ENCODE measurements around the gene GALNT2. TPM values are rescaled to one million over a fixed set of nuclear protein-coding genes. Genes with fewer than 3 reads are reported as not detected.

Gene GALNT2
- total and polyA plus RNA-seq, 2 experiments from 2014 or later, result 96.7 to 143 TPM

DNA sequence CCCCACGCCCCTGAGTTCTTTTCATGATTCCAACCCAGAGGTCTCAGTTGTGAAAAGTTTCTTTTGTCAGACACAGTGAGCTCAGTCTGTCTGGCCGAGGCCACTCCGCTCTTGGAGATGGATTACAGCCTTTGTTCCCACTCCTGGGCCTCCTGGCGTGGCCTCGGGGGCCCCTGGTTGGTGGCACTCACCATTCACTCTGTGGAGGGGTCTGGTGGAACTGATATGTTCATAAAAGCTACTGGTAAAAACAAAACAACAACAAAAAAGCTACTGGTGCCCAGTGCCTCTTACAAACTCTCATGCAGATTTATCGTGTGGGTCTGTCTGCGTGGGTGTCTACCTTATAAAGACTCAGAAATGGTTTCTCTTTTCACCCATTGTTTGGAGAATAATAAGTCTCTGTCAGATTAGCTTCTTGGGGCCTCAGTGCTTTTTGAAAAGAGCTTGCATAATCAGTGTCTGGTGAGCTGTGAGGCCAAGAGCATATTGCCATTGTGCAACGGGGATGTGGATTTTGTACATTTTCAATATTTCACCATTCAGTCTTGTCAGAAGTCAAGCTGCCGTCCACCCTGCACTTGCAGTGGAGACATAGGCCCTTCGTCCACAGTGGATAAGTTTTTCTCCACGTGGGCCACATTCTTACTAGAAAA, 86.7 kb downstream of the GALNT2 start:
- no peaks in the 10 kb centered on the region for H3K36me3 ChIP-seq (replicated peaks; ENCODE audit: insufficient read depth, low read depth)
- peaks cover 5% of the 10 kb centered on the region for H4K20me1 ChIP-seq (ENCODE audit: insufficient read depth, poor library complexity, severe bottlenecking)
- peak overlapping the region; percentile 87 for H3K27ac ChIP-seq
- TF ChIP-seq EZH2 (IDR thresholded peaks at IDR 0.05; ENCODE audit: borderline replicate concordance) (no peak), EZH2phosphoT487 (IDR thresholded peaks at IDR 0.05; ENCODE audit: low read depth, severe bottlenecking, unreplicated experiment) (no peak)
- TF ChIP-seq, protein P1, sequence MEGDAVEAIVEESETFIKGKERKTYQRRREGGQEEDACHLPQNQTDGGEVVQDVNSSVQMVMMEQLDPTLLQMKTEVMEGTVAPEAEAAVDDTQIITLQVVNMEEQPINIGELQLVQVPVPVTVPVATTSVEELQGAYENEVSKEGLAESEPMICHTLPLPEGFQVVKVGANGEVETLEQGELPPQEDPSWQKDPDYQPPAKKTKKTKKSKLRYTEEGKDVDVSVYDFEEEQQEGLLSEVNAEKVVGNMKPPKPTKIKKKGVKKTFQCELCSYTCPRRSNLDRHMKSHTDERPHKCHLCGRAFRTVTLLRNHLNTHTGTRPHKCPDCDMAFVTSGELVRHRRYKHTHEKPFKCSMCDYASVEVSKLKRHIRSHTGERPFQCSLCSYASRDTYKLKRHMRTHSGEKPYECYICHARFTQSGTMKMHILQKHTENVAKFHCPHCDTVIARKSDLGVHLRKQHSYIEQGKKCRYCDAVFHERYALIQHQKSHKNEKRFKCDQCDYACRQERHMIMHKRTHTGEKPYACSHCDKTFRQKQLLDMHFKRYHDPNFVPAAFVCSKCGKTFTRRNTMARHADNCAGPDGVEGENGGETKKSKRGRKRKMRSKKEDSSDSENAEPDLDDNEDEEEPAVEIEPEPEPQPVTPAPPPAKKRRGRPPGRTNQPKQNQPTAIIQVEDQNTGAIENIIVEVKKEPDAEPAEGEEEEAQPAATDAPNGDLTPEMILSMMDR (IDR thresholded peaks at IDR 0.05; ENCODE audit: poor library complexity), result no peak
- H3K9me2 ChIP-seq (replicated peaks; ENCODE audit: insufficient read depth), result no peaks in the 10 kb centered on the region
- H3K4me2 ChIP-seq, result peak overlapping the region; percentile 61
- 67% methylated on average over 11 of the region's 11 CpGs for WGBS (ENCODE audit: low lambda C conversion rate, missing lambda C conversion rate)
- DNase-seq (ENCODE audit: low spot score), result peak; percentile 41
- H3K79me2 ChIP-seq, result peaks cover 83% of the 10 kb centered on the region
- H3K27me3 ChIP-seq, result no peaks in the 10 kb centered on the region
- no peak overlapping the region for H2AFZ ChIP-seq
- peaks cover 31% of the 10 kb centered on the region for H3K4me1 ChIP-seq (ENCODE audit: insufficient read depth)
- no peak overlapping the region for H3K4me3 ChIP-seq
- no peaks in the 10 kb centered on the region for H3K9me3 ChIP-seq (ENCODE audit: low read depth)

DNA sequence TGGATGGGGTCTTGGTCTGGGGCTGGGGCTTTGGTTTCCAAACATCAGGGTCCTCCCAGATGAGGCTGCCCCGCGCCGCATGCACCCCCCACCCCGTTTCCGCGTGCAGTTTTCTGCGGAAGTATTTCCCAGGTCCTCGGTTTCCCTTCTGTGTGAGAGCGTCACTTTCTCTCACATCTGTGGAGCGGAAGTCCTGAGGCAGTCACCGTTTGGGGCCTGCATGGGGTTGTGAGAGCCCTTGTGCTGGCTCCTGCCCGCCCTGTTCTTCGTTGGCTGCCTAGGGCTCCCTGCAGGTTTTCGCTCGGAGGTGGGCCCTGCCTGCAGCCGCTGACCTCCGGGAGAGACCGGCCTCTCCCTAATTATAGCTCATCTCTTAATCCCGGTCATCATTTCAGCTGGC, 88.0 kb downstream of the GALNT2 start:
- H3K4me2 ChIP-seq, result no peak overlapping the region
- no peaks in the 10 kb centered on the region for H4K20me1 ChIP-seq (ENCODE audit: insufficient read depth, poor library complexity, severe bottlenecking)
- H3K4me1 ChIP-seq (ENCODE audit: insufficient read depth), result peaks cover 44% of the 10 kb centered on the region
- 85% methylated on average over 19 of the region's 19 CpGs for WGBS (ENCODE audit: low lambda C conversion rate, missing lambda C conversion rate)
- H3K9me3 ChIP-seq (ENCODE audit: low read depth), result no peaks in the 10 kb centered on the region
- no peak for TF ChIP-seq EZH2 (IDR thresholded peaks at IDR 0.05; ENCODE audit: borderline replicate concordance)
- TF ChIP-seq, protein P1 (IDR thresholded peaks at IDR 0.05; ENCODE audit: poor library complexity), result no peak
- no peak for TF ChIP-seq EZH2phosphoT487 (IDR thresholded peaks at IDR 0.05; ENCODE audit: low read depth, severe bottlenecking, unreplicated experiment)
- H3K27ac ChIP-seq, result no peak overlapping the region
- H3K36me3 ChIP-seq (replicated peaks; ENCODE audit: insufficient read depth, low read depth), result no peaks in the 10 kb centered on the region
- no peak overlapping the region for H2AFZ ChIP-seq
- no peak overlapping the region for H3K4me3 ChIP-seq
- no peak for DNase-seq (ENCODE audit: low spot score)
- no peaks in the 10 kb centered on the region for H3K9me2 ChIP-seq (replicated peaks; ENCODE audit: insufficient read depth)
- no peaks in the 10 kb centered on the region for H3K27me3 ChIP-seq
- H3K79me2 ChIP-seq, result peaks cover 76% of the 10 kb centered on the region

DNA sequence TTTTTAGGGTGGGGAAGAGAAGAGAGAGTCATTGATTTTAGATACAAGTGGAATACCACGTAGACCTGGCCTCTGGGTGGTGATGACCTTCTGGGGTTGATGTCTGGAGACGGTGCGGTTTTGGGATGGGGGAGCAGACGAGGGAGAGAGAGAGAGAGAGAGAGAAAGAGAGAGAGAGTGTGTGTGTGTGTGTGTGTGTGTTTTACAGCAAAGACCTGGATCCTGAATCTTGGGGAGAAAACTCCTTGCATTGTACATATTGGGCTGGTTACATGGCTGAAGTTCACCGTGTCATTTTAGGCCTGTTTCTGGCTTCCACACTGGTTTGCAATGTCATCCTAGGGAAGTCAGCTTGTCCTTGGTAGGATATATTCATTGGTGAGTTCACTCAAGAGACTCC, 89.0 kb downstream of the GALNT2 start:
- no peaks in the 10 kb centered on the region for H3K9me3 ChIP-seq (ENCODE audit: low read depth)
- H3K4me2 ChIP-seq, result no peak overlapping the region
- peaks cover 78% of the 10 kb centered on the region for H3K79me2 ChIP-seq
- H3K4me1 ChIP-seq (ENCODE audit: insufficient read depth), result peaks cover 44% of the 10 kb centered on the region
- H3K4me3 ChIP-seq, result no peak overlapping the region
- H3K9me2 ChIP-seq (replicated peaks; ENCODE audit: insufficient read depth), result no peaks in the 10 kb centered on the region
- no peaks in the 10 kb centered on the region for H3K27me3 ChIP-seq
- H2AFZ ChIP-seq, result no peak overlapping the region
- H4K20me1 ChIP-seq (ENCODE audit: insufficient read depth, poor library complexity, severe bottlenecking), result no peaks in the 10 kb centered on the region
- no peak for DNase-seq (ENCODE audit: low spot score)
- no peak overlapping the region for H3K27ac ChIP-seq
- TF ChIP-seq EZH2 (IDR thresholded peaks at IDR 0.05; ENCODE audit: borderline replicate concordance) (no peak), EZH2phosphoT487 (IDR thresholded peaks at IDR 0.05; ENCODE audit: low read depth, severe bottlenecking, unreplicated experiment) (no peak)
- TF ChIP-seq, protein P1 (IDR thresholded peaks at IDR 0.05; ENCODE audit: poor library complexity), result no peak
- 93% methylated on average over 4 of the region's 5 CpGs for WGBS (ENCODE audit: low lambda C conversion rate, missing lambda C conversion rate)
- H3K36me3 ChIP-seq (replicated peaks; ENCODE audit: insufficient read depth, low read depth), result no peaks in the 10 kb centered on the region
